Activated CD8-positive, alpha-beta memory T cell treated with anti-CD3 and anti-CD28 coated beads, Interleukin-2, amount 50 U/mL, for 24 hours (primary cell): ENCODE results near the gene RASA4B.
"Not testable (repeated sequence)": the region's sequence is repeated elsewhere in the genome, so short reads cannot be mapped to it uniquely, and the experiment has no call there.

Experiments used
- DNase-seq: peaks from one replicate; pipeline ENCODE4 v3.0.0-alpha.2; 2020; ENCODE audit errors: extremely low read depth

Gene RASA4B

DNA sequence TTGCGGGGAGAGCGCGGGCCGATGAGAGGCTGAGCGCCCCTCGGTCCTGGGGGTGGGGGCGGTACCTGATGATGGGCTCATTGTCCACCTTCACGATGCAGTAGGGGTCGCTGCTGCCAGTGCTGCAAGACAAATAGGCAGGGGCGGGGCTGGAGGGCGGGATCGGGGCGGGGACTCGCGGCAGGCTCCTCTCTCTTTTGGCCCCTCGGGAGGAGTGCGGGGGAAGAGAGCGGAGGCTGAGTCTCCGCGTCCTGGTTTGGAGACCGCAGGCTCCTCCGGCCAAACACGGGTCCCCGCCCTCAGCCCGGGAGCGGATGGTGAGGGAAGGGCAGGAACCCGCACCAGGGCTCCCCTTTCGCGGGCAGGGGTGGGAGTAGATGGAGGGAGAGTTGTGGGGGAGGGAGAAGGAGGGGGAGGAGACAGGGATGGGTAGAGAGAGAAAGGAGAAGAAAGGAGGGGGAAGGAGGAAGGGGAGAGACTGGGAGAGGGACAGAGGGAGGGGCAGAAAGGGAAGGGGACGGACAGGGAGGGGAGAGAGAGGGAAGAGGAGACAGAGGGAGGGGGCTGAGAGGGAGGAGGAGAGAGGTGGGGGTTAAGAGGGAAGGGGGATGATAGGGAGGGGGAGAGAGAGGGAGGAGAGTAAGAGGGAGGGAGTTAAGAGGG lies 5.6 kb downstream of the RASA4B start:
- DNase-seq, result not testable (repeated sequence)

DNA sequence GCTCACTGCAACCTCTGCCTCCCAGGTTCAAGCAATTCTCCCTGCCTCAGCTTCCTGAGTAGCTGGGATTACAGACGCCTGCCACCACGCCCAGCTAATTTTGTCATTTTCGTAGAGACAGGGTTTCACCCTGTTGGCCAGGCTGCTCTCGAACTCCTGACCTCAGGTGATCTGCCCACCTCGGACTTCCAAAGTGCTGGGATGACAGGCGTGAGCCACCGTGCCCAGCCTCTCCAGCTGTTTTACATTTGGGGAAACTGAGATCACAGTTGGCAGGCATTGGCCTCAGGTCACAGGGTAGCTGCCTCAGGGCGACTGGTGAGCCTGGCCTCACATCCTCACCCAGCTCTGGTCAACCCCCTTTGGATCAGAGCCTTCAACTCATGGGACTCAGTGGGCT lies 7.0 kb downstream of the RASA4B start:
- not testable (repeated sequence) for DNase-seq

DNA sequence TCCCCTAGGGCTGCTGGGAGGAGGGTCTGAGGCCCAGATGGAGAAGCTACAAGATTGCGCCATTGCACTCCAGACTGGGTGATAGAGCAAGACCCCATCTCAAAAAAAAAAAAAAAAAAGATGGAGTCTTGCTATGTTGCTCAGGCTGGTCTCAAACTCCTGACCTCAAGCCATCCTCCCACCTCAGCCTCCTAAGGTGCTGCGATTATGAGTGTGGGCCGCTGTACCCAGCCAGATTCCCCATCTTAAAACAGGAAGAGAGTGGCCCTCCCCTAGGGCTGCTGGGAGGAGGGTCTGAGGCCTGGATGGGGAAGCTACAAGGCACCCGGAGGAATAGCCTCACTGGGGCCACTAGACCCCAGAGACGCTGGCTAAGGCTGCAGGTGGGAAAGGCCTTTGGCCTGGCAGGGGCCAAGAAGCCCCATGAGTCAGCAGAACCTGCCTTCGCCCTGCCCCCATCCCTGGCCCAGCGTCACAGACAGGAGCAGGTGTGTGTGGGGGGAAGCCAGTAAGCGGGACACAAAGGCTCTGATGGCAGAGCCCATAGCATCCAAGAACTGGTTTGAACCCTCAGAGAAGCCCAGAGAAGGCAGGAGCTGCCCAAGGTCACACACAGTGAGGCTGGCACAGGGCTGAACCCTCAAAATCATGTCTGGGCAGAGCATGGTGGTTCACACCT lies 10.0 kb downstream of the RASA4B start:
- not testable (repeated sequence) for DNase-seq

DNA sequence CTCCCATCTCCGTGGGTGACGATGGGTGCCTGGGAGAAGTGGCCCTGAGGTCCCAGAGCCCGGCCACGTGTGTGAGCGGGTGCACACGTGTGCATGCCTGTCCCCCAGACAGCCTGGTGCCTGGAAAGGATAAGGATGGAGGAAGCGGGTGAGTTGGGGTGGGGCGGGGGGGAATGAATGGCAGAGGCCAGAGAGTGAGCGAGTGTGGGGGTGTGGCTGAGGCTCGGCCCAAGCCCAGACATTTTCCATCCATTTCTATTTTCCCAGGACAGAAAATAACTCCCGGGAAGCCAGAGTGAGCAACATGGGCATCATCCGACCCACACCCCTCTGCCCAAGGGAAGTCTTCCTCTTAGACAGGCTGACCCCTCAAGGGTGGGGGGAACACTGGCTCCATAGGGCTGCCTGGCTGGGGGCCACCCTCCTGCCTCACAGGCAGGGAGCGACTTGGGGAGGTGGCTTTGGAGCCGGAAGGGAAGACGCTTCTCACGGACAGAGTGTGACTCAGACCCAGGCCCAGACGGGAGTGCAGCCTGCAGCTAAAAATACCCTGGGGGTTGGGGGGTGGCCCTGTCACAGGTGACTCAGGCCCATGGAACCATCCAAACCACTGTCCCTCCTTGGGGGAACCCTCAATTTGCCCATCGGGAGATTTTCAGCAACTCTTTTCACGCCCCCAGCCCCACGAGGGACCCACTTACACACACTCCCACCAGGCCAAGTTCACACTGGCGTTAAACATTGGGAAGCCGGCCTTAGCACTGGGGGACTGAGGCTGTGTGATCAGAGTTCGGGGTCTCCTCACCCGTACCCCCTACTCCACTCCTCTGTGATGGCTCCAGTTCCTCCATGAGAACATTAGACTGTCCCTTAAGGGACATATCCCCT lies 12.0 kb downstream of the RASA4B start:
- DNase-seq, result not testable (repeated sequence)

DNA sequence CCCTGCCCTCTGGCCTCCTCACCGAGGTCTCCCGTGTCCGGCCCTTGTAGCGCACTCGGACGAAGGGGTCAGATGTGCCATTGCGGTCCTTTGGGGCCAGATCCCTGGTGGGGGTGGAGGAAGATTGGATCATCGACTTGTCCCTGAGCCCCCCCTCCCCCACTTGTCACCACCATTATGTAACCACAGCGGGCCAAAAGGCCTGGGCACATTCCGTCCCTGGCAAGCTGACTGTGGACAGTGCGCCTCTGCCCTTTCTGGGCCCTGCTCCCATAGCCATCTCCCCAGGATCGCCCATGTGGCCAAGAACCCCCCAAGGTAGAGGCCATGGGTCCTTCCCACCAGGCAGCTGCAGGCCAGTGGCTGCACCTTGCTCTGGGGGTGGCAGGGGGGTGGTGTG lies 14.4 kb downstream of the RASA4B start:
- DNase-seq, result not testable (repeated sequence)

DNA sequence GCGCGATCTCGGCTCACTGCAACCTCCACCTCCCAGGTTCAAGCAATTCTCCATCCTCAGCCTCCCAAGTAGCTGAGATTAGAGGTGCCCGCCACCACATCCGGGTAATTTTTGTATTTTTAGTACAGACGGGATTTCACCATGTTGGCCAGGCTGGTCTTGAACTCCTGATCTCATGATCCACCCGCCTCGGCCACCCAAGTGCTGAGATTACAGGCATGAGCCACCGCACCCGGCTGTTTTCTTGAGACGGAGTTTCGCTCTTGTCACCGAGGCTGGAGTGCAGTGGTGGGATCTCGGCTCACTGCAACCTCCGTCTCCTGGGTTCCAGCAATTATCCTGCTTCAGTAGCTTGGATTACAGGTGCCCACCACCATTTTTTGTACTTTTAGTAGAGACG lies 19.3 kb downstream of the RASA4B start:
- DNase-seq, result not testable (repeated sequence)

DNA sequence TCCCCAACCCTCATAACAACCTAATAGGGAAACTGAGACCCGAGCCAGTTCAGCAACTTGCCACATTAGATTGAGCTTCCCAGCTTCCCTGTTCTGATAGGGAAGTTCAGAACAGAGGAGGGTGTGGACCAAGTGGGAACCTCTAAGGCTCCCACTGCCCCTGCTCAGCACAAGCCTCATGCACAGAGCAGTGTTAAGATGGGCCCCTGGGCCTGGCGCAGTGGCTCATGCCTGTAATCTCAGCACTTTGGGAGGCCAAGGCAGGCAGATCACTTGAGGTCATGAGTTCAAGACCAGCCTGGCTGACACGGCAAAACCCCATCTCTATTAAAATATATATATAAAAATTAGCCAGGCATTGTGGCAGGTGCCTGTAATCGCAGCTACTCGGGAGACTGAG lies 20.3 kb downstream of the RASA4B start:
- DNase-seq, result not testable (repeated sequence)

DNA sequence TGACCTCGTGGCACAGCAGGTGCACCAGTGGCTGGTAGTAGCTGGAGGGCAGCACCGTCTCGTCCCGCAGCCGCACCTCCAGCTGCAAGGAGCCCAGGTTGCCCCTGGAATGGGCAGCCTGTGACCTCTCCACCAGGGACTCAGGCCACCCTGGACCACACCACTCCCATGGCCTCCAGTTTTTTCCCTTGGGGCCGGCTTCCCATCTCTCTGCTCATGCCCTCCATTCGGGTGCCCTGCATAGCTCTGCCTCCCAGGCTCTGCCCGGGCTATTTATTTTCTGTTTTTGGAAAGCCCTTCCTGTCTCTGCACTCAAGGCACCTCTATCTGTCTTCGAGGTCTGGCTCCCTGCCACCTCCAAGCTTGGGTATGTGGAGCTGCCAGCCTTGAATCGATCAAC lies 20.7 kb downstream of the RASA4B start:
- DNase-seq, result not testable (repeated sequence)

DNA sequence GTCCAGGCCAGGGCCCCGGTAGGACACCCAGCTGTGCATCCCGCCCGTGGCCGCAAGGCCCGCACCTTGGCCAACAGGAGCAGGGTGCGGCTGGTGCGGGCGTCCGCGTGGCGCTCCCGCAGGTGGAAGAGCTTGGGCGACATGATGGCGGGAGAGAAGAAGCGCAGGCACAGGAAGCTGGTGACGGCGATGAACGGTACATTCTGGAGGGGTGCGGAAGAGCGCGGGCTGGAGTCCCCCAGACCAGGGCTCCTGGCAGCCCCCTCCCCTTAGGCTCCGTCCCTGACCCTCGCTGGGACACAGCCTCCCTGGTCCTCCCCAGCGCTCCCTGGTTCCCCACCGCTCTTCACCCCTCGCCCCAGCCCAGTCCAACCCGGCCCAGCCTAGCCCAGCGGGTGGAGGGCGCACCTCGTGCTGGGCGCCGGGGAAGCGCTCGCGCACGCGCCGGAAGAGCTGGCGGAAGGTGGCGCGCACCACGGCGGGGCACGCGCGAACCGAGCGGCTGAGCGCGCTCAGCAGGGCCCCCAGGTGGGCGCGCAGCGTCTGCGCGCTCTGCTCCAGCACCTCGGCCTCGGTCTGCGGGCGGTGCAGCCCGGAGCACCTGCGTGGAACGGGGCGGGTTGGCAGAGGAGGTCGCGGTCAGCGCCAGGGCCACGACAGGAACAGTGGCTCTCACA lies 23.0 kb downstream of the RASA4B start:
- not testable (repeated sequence) for DNase-seq

DNA sequence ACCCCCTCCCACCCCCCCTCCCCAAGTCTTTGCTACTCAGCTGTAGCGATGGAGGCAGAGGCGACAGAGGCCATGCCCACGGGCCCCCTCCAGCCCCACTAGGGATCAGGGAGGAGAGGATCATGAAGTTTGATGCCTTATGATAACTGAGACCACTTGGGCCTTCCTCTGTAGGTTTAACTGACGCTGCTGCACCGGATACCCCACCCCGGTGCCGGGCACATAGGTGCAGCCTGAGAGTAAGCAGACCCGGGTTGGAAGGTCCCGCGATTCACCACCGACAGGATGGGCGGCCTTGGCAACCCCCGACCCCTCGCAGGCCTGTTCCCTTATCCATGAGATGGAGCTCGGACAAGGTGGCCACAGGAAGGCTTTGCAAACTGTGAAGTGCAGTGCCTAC lies 23.6 kb downstream of the RASA4B start:
- DNase-seq, result not testable (repeated sequence)

DNA sequence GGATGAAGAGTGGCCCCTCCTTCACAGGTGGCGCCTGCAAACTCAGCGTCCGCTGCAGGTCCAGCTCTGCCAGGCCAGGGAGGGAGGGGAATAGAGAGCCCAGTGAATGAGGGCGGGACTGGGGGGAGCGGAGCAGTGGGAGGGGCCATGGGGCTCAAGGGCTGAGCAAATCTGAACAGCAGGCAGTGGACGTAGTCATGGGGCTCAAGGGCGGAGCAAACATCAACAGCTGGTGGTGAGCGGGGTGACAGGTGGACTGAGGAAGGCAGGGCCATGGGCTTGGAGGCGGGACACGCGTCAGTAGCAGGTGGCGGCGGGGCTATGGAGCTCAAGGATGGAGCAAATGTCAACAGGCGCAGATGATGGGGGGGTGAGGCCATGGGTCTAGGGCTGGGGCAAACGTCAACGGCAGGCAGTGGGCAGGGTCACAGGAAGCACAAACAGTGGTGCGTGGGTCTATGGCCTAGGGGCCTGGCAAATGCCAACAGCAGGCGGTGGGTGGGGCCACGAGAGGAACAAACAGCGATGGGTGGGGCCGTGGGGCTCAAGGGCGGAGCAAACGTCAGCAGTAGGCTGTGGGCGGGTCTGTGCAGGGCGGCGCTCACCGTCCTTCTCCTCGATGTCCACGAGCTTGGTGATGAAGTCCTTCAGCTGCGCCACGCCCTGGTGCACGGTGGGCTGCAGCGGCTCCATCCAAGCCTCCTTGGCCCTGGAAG lies 24.2 kb downstream of the RASA4B start:
- DNase-seq, result not testable (repeated sequence)

DNA sequence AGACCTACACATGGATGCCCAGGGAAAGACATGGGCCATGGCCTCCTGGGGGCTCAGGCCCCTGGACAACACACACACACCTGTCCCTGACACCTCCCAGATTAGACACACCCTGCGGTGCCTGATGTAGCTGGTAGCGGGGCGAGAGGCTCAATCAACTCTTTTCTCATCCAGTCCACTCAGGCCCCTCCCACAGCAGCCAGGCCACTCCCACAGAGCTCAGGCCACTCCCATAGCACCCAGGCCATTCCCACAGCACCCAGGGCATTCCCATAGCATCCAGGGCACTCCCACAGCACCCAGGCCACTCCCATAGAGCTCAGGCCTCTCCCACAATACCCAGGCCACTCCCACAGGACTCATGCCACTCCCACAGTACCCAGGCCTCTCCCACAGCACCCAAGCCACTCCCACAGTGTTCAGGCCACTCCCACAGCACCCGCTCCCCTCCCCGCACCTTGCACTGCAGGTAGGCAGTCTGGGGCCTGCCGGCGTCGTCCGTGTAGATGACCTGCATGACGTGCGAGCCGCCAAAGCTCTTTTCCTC lies 27.0 kb downstream of the RASA4B start:
- DNase-seq, result not testable (repeated sequence)

DNA sequence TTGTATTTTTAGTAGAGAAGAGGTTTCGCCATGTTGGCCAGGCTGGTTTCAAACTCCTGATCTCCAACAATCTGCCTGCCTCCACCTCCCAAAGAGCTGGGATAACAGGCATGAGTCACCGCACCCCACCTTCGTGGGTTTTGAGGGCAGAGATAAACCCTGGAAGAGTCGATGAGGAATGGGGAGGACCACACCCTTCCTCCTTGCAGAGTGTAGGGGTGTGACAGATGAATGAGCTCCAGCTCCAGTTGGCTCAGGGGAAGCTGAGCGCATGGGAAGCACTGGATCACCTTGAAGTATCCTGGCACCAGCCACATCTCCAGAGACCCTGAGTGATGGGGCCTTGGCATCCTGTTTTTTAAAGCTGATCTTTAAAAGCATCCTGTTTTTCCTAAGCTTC lies 33.3 kb downstream of the RASA4B start:
- not testable (repeated sequence) for DNase-seq

DNA sequence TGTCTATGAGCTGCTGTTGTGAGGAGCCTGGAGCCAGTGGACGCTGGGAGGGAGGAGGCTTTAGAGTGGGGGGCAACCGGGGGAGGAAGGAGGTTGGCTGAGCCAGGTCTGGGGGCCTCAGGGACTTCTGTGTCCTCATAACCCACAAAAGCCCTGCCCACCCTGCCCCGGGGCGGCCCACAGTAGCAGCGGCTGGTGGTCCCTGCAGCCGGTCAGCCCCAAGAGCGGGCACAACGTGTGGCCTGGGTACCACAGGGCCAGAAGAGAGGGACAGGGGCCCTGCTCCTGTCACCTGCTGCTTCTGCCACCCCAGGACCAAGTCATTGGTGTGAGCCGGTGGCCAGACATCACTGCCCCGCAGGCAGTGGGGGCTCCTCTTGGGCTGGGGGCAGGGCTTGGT lies 35.6 kb downstream of the RASA4B start:
- DNase-seq, result not testable (repeated sequence)

DNA sequence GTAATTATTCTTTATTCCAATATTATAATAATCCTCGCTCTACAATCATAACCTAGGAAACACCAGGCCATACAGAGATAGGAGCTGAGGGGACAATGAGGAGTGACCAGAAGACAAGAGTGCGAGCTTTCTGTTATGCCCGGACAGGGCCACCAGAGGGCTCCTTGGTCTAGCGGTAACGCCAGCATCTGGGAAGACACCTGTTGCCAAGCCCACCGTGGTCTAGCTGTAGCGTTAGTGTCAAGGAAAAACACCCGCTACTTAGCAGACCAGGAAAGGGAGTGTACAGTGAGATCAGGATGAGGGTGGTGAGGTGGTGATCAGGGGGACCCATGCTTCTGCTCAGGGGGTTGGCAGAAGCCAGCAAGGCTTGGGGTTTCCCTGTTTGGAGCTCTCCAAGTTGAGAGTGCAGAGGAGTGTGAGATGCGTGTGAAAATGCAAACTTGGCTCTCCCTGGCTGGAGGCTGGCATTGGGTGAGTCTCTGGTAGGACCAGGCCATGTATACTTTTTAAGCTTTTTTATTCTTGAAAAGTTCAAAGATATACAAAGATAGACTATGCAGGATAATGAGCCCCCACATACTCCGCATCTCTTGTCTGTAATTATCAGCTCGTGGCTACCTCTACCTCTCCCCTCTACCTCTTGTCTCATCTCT lies 37.5 kb downstream of the RASA4B start:
- not testable (repeated sequence) for DNase-seq

DNA sequence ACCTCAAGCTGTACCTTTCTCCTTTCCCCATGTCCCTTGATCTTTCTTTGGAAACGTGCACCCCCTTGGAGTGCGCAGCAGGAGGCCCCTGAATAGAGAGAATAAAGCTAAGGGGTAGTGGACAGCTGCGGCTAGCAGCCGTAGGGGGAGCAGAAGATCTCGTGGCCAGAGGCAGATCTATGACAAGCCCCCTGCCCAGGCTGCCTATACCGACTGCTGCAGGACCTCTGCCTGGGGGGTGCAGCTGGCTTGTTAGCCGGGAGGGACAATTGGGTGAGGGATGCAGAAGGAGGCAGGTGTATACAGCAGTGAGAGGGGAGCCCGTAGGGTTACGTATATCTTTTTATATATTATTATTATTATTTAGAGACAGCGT lies 38.4 kb downstream of the RASA4B start:
- not testable (repeated sequence) for DNase-seq

DNA sequence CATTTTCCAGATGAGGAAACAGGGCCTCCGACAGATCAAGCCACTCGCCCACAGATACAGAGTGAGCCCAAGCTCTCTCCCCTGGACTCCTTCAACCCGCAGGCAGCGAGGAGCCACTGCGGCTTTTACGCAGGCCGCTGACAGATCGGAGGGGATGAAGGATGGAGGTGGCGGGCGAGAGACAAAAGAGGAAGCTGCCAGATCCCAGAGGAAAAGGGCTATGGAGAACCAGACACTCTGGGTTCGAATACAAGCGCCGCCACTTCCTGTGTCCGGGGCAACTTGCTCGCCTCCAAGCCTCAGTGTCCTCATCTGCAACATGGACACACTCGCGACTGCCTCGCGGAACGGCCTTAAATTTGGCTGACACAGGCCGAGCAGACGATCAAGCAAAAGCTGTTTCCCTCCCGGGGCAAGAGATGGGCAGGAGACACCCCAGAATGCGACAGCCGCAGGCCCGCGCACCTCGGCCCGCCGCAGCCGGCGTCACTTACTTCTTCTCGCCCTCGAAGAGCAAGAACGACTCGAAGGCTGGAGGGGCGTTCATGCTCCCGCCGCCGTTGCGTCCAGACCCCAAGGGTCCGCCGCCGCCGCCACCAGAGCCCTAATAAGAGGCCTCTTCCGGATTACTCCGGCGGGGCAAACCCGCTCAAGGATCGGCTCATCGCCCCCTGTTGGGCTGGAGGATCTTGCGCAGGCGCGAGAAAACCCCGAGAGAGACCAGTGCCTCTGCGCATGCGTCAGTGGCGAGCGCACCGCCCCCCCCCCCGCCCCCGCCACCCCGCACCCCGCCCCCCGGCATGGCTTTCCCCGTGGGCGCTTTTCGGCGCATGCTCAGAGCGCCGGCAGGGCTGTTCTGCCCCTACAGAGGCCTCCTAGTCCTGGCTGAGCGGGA lies 39.0 kb downstream of the RASA4B start, which contains the start of gene POLR2J:
Gene POLR2J (minus strand): TSS at position 609 of the 895 bp plus-strand sequence. CDS start 62 bp downstream, at position 547.
- peak; percentile 67 for DNase-seq

DNA sequence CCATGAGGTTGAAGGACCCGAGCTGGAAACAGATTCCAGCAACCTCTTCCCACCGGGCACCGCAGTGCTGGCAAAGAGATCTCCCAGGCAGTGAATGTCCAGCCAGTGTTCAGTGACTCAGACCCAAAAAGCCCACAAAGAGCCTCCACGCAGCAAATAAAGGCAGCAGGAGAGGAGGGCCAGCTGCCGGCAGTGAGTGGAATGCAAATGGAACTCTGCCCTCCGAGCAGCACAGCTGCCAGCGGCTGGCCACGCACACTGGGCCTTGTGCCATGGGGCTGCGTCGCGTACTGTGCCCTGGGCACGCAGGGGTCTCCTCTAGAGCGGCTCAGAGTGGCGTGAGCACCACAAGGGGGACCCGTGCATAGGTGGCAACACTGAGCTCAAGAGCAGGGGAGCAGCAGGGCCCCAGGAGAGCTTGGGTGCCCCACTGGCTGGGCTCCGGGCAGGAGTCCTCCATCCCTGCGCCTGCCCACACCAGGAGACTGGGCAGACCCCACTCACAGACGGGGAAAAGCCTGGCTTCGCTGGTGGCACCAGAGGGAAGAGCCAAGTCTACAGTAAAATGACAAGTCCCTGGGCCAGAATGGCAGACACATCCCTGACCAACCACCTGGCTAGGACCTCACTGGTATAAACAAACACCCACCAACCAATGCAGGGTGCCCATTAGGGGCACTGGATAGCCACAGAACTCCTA lies 42.7 kb downstream of the RASA4B start:
- not testable (repeated sequence) for DNase-seq

DNA sequence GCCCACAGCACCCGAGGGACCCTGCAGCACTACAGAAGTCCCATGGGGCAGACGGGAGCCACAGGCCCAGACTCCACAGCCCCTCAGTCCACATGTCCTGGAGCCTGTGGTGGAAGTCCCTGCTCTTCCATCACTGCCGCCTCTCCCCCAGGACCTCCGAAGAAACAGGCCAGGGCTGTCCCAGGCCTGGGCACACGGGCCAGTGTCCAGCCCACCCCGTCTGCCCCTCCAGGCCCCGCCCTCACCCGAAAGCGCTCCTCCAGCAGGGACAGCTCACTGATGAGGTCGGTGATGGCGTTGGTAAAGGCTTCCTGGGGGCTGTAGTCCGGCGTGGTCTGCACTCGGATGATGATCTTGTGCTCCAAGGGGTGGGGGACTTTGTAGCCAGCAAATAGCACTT lies 43.5 kb downstream of the RASA4B start:
- not testable (repeated sequence) for DNase-seq
